Liver (tissue), 9 donors: ENCODE data around the gene HOMEZ. TPM values are rescaled to one million over a fixed set of nuclear protein-coding genes. Genes with fewer than 3 reads are reported as not detected.
"Not testable (repeated sequence)": the region's sequence is repeated elsewhere in the genome, so short reads cannot be mapped to it uniquely, and the experiment has no call there.

Experiments
- DNase-seq: peaks from one replicate; pipeline ENCODE4 v3.0.0-alpha.2; 2017; ENCODE audit warnings: low spot score
- H3K27ac ChIP-seq, 2 donors: one replicate each; pipeline ENCODE4 v1.7.0; 2013; ENCODE audit warnings: inconsistent platforms in 2 of 2, low read length in 2 of 2, control low read depth in 1 of 2, low read depth in 1 of 2, mild to moderate bottlenecking in 1 of 2
- H3K27me3 ChIP-seq, 4 donors: one replicate each; pipeline versions ENCODE4 v1.6.1 to v1.7.0; 2013; ENCODE audit warnings: low read length in 3 of 4, inconsistent platforms in 1 of 4, mild to moderate bottlenecking in 1 of 4, moderate library complexity in 1 of 4; ENCODE audit not compliant: control insufficient read depth in 4 of 4, insufficient read depth in 4 of 4
- H3K36me3 ChIP-seq, 4 donors: one replicate each; pipeline versions ENCODE4 v1.6.1 to v1.7.0; 2013; ENCODE audit warnings: low read length in 3 of 4, mild to moderate bottlenecking in 3 of 4, low read depth in 1 of 4, moderate library complexity in 1 of 4; ENCODE audit not compliant: control insufficient read depth in 4 of 4, insufficient read depth in 3 of 4
- H3K4me1 ChIP-seq, 4 donors: one replicate each; pipeline versions ENCODE4 v1.6.1 to v1.7.0; 2013; ENCODE audit warnings: low read length in 3 of 4, mild to moderate bottlenecking in 3 of 4, moderate library complexity in 1 of 4; ENCODE audit not compliant: control insufficient read depth in 4 of 4, insufficient read depth in 4 of 4
- H3K4me3 ChIP-seq, 3 donors: one replicate each; pipeline versions ENCODE4 v1.6.1 to v1.7.0; 2013; ENCODE audit warnings: low read length in 3 of 3, control low read depth in 1 of 3, low read depth in 1 of 3, mild to moderate bottlenecking in 1 of 3
- H3K9ac ChIP-seq, 2 donors: one replicate each; pipeline ENCODE4 v1.7.0; 2013; ENCODE audit warnings: low read length in 2 of 2, mild to moderate bottlenecking in 2 of 2, moderate library complexity in 2 of 2, control low read depth in 1 of 2, low read depth in 1 of 2
- H3K9me3 ChIP-seq, 4 donors: one replicate each; pipeline versions ENCODE4 v1.6.1 to v1.7.0; 2013; ENCODE audit warnings: low read length in 3 of 4; ENCODE audit not compliant: control insufficient read depth in 4 of 4
- CTCF ChIP-seq: fragments of 150-350 bp; IDR thresholded peaks from 2 replicates; pipeline ENCODE4 v1.5.1; 2017; ENCODE audit warnings: improper control_type of control experiment, low read depth, low read length; ENCODE audit not compliant: missing input control
- EGR1 ChIP-seq, 2 donors: IDR thresholded peaks; 2 replicates each; pipeline ENCODE4 v1.6.1; 2016 to 2018; ENCODE audit warnings: antibody characterized with exemption in 2 of 2, low read depth in 2 of 2
- FOXA2 ChIP-seq: IDR thresholded peaks from 2 replicates; pipeline ENCODE4 v1.6.1; 2016; ENCODE audit warnings: antibody characterized with exemption
- GABPA ChIP-seq, 2 donors: IDR thresholded peaks in 1 of 2; conservative IDR thresholded peaks in 1 of 2; 2 replicates each; pipeline ENCODE4 v1.6.1; 2016; ENCODE audit warnings: antibody characterized with exemption in 2 of 2, mild to moderate bottlenecking in 1 of 2, moderate library complexity in 1 of 2
- HNF4A ChIP-seq, 2 donors: conservative IDR thresholded peaks; 2 replicates each; pipeline ENCODE4 v1.6.1; 2016; ENCODE audit warnings: antibody characterized with exemption in 2 of 2, mild to moderate bottlenecking in 2 of 2
- HNF4G ChIP-seq: IDR thresholded peaks from 2 replicates; pipeline ENCODE4 v1.6.1; 2016; ENCODE audit warnings: antibody characterized with exemption
- JUND ChIP-seq, 2 donors: IDR thresholded peaks; 2 replicates each; pipeline ENCODE4 v1.6.1; 2016; ENCODE audit warnings: antibody characterized with exemption in 2 of 2
- NR2F2 ChIP-seq: IDR thresholded peaks from 2 replicates; pipeline ENCODE4 v1.6.1; 2016; ENCODE audit warnings: antibody characterized with exemption
- RXRA ChIP-seq, 2 donors: IDR thresholded peaks; 2 replicates each; pipeline ENCODE4 v1.6.1; 2017 to 2018; ENCODE audit warnings: antibody characterized with exemption in 2 of 2, mild to moderate bottlenecking in 1 of 2
- SP1 ChIP-seq: IDR thresholded peaks from 2 replicates; pipeline ENCODE4 v1.6.1; 2018; ENCODE audit warnings: antibody characterized with exemption, mild to moderate bottlenecking
- TAF1 ChIP-seq: conservative IDR thresholded peaks from 2 replicates; pipeline ENCODE4 v1.6.1; 2016; ENCODE audit warnings: antibody characterized with exemption, mild to moderate bottlenecking
- YY1 ChIP-seq: IDR thresholded peaks from 2 replicates; pipeline ENCODE4 v1.6.1; 2016; ENCODE audit warnings: antibody characterized with exemption, mild to moderate bottlenecking
- WGBS: extraction: QIAGEN DNeasy Blood & Tissue Kit; methylation state at CpG from one replicate; pipeline ENCODE4 v1.1.7; 2013; 5-methylcytosine and 5-hydroxymethylcytosine counted together
- polyA plus RNA-seq, 2 donors: library from polyadenylated mRNA; stranded (reverse) in 1 of 2; unstranded in 1 of 2; fragments of 200-250 nt in 1 of 2; fragments of >200 nt in 1 of 2; fragmentation: Nextera tagmentation in 1 of 2; extraction: Ambion mirVana in 1 of 2; gene quantifications; one replicate each; pipeline versions ENCODE4 v1.2.1 to v1.2.3, GENCODE V29; 2013 to 2015
- total RNA-seq, 2 donors: library from RNA; depleted of rRNA; stranded (reverse); fragments of >200 nt; gene quantifications; one replicate each; pipeline ENCODE4 v1.2.3, GENCODE V29; 2014
- donor health status: healthy.
- donor health status: healthy.
- donor health status: healthy.
- donor health status: healthy.
- donor health status: healthy.

Gene HOMEZ
- total and polyA plus RNA-seq, 4 donors = 2.8 to 3.5 (median 3.3) TPM

GRCh38 chr14:23326491-23327332 is 40.8 kb upstream of the HOMEZ start:
- Histone ChIP-seq H3K27me3 (no peaks in the 10 kb centered on the region), H3K9me3 (no peaks in the 10 kb centered on the region), H3K36me3 (peaks cover 8 to 22% (median 21%) of the 10 kb centered on the region in 4 donors), H3K27ac (no peak overlapping the region), H3K9ac (no peak overlapping the region), H3K4me3 (no peak overlapping the region), H3K4me1 (peaks cover 0 to 20% (median 12%) of the 10 kb centered on the region in 4 donors)
- 73% methylated on average over 13 of the region's 13 CpGs for WGBS
- DNase-seq = no peak
- TF ChIP-seq FOXA2 (no peak), HNF4G (no peak), NR2F2 (no peak), JUND (IDR thresholded peaks at IDR 0.05) (no peak), TAF1 (no peak)

- Histone ChIP-seq H3K4me1 (peaks cover 0 to 21% (median 12%) of the 10 kb centered on the region in 4 donors), H3K36me3 (peaks cover 8 to 22% (median 21%) of the 10 kb centered on the region in 4 donors)
- not testable (repeated sequence) for H3K27ac ChIP-seq, H3K9ac ChIP-seq, H3K9me3 ChIP-seq, H3K27me3 ChIP-seq, H3K4me3 ChIP-seq, DNase-seq
- WGBS = 94% methylated on average over 5 of the region's 5 CpGs
Observed at GRCh38 chr14:23325746-23326145, 39.8 kb upstream of the HOMEZ start.

GRCh38 chr14:23324993-23325392 is 39.1 kb upstream of the HOMEZ start:
- 86% methylated on average over 7 of the region's 7 CpGs for WGBS
- Histone ChIP-seq H3K4me3 (no peak overlapping the region), H3K9me3 (no peaks in the 10 kb centered on the region), H3K9ac (peak overlapping the region in 1 of 2 donors; percentile 42), H3K27ac (no peak overlapping the region), H3K27me3 (no peaks in the 10 kb centered on the region), H3K36me3 (peaks cover 8 to 22% (median 21%) of the 10 kb centered on the region in 4 donors), H3K4me1 (peaks cover 5 to 28% (median 16%) of the 10 kb centered on the region in 4 donors)
- DNase-seq = no peak
- TF ChIP-seq EGR1 (IDR thresholded peaks at IDR 0.05; ENCODE audit: low read depth in 2 of 2) (no peak), YY1 (no peak), HNF4A (conservative IDR thresholded peaks at IDR 0.05) (no peak), RXRA (IDR thresholded peaks at IDR 0.05) (no peak), CTCF (no peak)

- no peak overlapping the region for H3K27ac ChIP-seq
- peak overlapping the region in 1 of 2 donors; percentile 42 for H3K9ac ChIP-seq
- no peaks in the 10 kb centered on the region for H3K27me3 ChIP-seq
- DNase-seq = no peak
- no peak overlapping the region for H3K4me3 ChIP-seq
- peaks cover 6 to 30% (median 16%) of the 10 kb centered on the region in 4 donors for H3K4me1 ChIP-seq
- H3K36me3 ChIP-seq = peaks cover 8 to 22% (median 21%) of the 10 kb centered on the region in 4 donors
- WGBS = 94% methylated on average over 2 of the region's 2 CpGs
- no peak for TF ChIP-seq SP1
- no peak for TF ChIP-seq GABPA (IDR thresholded peaks at IDR 0.05 in 1 of 2, conservative IDR thresholded peaks at IDR 0.05 in 1 of 2)
- no peaks in the 10 kb centered on the region for H3K9me3 ChIP-seq
Observed at GRCh38 chr14:23324455-23324846, 38.5 kb upstream of the HOMEZ start.
